Breast epithelium (tissue), 3 donors: Measurements from ENCODE around the gene DSCAML1.

Experiments used
- CTCF ChIP-seq, 3 donors: fragments of 450-650 bp; IDR thresholded peaks; one replicate each; pipeline ENCODE4 v1.5.1; 2016 to 2017; ENCODE audit warnings: antibody characterized with exemption in 3 of 3, mild to moderate bottlenecking in 3 of 3, moderate library complexity in 3 of 3
- POLR2A ChIP-seq: fragments of 450-650 bp; IDR thresholded peaks from one replicate; pipeline ENCODE4 v1.6.1; 2016; ENCODE audit warnings: antibody characterized with exemption, mild to moderate bottlenecking, moderate library complexity
- POLR2AphosphoS5 ChIP-seq, 3 donors: sonication (generic); formaldehyde crosslinking; IDR thresholded peaks; one replicate each; pipeline ENCODE4 v1.6.1; 2017; ENCODE audit warnings: antibody characterized with exemption in 3 of 3

- TF ChIP-seq CTCF (IDR thresholded peaks at IDR 0.05) = no peak
- TF ChIP-seq POLR2A = no peak
- no peak for TF ChIP-seq POLR2AphosphoS5 (IDR thresholded peaks at IDR 0.05)
These were observed 402.6 kb downstream of the DSCAML1 start for GRCh38 chr11:117394221-117394925.
